A549 (cell line): ENCODE results near the gene MDGA2.

Experiments
- CEBPB ChIP-seq, 2 experiments: fragments of >200 bp in 1 of 2; sonication (Bioruptor Twin) in 1 of 2; formaldehyde crosslinking in 1 of 2; IDR thresholded peaks; 2 replicates each; pipeline ENCODE4 v1.6.1; 2012 to 2016
- EP300 ChIP-seq, 2 experiments: fragments of >200 bp; sonication (Bioruptor Twin); formaldehyde crosslinking; IDR thresholded peaks; 2 replicates in 1 of 2; 3 replicates in 1 of 2; pipeline ENCODE4 v1.6.1; 2016 to 2017
- TF ChIP-seq, protein P1 (sequence below): fragments of >200 bp; sonication (Bioruptor Twin); formaldehyde crosslinking; IDR thresholded peaks from 3 replicates; pipeline ENCODE4 v1.5.1; 2016

DNA sequence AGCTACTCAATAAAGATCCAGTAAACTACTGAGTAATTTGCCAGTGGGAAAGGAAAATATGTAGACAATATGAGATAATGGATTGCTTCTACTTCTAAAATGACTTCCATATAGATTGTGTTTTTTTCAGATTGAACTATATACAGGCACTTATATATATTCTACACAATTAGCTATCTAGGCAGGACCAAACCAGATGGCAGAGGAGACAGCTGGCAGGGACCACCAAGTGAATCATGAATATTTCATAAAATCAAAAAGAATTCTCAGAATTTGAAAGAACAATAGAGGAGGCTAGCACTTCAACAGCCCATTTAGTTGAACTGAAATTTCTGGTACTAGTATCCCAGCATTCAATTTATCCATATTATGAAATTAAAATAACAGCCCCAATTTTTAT lies 685.8 kb downstream of the MDGA2 start:
- TF ChIP-seq CEBPB (IDR thresholded peaks at IDR 0.05) (no peak), EP300 (IDR thresholded peaks at IDR 0.05) (no peak)
- TF ChIP-seq, protein P1, sequence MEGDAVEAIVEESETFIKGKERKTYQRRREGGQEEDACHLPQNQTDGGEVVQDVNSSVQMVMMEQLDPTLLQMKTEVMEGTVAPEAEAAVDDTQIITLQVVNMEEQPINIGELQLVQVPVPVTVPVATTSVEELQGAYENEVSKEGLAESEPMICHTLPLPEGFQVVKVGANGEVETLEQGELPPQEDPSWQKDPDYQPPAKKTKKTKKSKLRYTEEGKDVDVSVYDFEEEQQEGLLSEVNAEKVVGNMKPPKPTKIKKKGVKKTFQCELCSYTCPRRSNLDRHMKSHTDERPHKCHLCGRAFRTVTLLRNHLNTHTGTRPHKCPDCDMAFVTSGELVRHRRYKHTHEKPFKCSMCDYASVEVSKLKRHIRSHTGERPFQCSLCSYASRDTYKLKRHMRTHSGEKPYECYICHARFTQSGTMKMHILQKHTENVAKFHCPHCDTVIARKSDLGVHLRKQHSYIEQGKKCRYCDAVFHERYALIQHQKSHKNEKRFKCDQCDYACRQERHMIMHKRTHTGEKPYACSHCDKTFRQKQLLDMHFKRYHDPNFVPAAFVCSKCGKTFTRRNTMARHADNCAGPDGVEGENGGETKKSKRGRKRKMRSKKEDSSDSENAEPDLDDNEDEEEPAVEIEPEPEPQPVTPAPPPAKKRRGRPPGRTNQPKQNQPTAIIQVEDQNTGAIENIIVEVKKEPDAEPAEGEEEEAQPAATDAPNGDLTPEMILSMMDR, result no peak
